ENCODE results near the gene PSME1.
"Not testable (repeated sequence)": the region's sequence is repeated elsewhere in the genome, so short reads cannot be mapped to it uniquely, and the experiment has no call there.

The PSME1 gene

GRCh38 chr14:24105609-24106239 lies 30.3 kb upstream of the PSME1 start:
- not testable (repeated sequence) for DNase-seq

- DNase-seq = no peak
Observed at GRCh38 chr14:24106672-24107271, 29.2 kb upstream of the PSME1 start.

- no peak for DNase-seq
Observed at GRCh38 chr14:24108336-24108874, 27.6 kb upstream of the PSME1 start.

GRCh38 chr14:24110060-24110459 lies 25.9 kb upstream of the PSME1 start:
- no peak for DNase-seq

GRCh38 chr14:24110523-24110922 lies 25.5 kb upstream of the PSME1 start:
- no peak for DNase-seq

- no peak for DNase-seq
Observed at GRCh38 chr14:24113379-24113800, 22.6 kb upstream of the PSME1 start.

GRCh38 chr14:24113801-24114531 lies 22.0 kb upstream of the PSME1 start:
- peak; percentile 90 for DNase-seq

GRCh38 chr14:24114532-24115421 lies 21.2 kb upstream of the PSME1 start, which contains the start of the genes DCAF11 and NRL:
Gene DCAF11, plus strand, starts transcription at chr14:24114777. Its CDS starts 818 bp downstream, at chr14:24115595.
Gene NRL, minus strand, starts transcription at chr14:24114949. Its CDS starts 32,101 bp downstream, at chr14:24082848.
- peak; percentile 99 for DNase-seq

- no peak for DNase-seq
Observed at GRCh38 chr14:24115422-24116127, 20.4 kb upstream of the PSME1 start.

- DNase-seq = no peak
Observed at GRCh38 chr14:24116128-24116814, 19.7 kb upstream of the PSME1 start.

GRCh38 chr14:24117179-24117578 lies 18.8 kb upstream of the PSME1 start:
- DNase-seq = no peak

- no peak for DNase-seq
Observed at GRCh38 chr14:24119691-24120090, 16.3 kb upstream of the PSME1 start.

- DNase-seq = no peak
Observed at GRCh38 chr14:24121210-24121609, 14.8 kb upstream of the PSME1 start.

- DNase-seq = no peak
Observed at GRCh38 chr14:24122416-24122815, 13.6 kb upstream of the PSME1 start.

GRCh38 chr14:24122898-24123297 lies 13.1 kb upstream of the PSME1 start:
- DNase-seq = no peak

- no peak for DNase-seq
Observed at GRCh38 chr14:24123424-24124417, 12.3 kb upstream of the PSME1 start.

- DNase-seq = no peak
Observed at GRCh38 chr14:24126939-24127338, 9.1 kb upstream of the PSME1 start.

- no peak for DNase-seq
Observed at GRCh38 chr14:24127673-24128072, 8.3 kb upstream of the PSME1 start.

- DNase-seq = no peak
Observed at GRCh38 chr14:24129410-24129998, 6.5 kb upstream of the PSME1 start.

GRCh38 chr14:24130380-24130716 lies 5.6 kb upstream of the PSME1 start, which contains the start of gene FITM1:
Gene FITM1, plus strand, starts transcription at chr14:24130659. Its CDS starts 905 bp downstream, at chr14:24131564.
- no peak for DNase-seq
